ENCODE data around the gene NYAP1. TPM values are rescaled to one million over a fixed set of nuclear protein-coding genes. Genes with fewer than 3 reads are reported as not detected.

Gene NYAP1
- polyA plus RNA-seq, 3 donors, result 1.3 to 1.8 (median 1.4) TPM

DNA sequence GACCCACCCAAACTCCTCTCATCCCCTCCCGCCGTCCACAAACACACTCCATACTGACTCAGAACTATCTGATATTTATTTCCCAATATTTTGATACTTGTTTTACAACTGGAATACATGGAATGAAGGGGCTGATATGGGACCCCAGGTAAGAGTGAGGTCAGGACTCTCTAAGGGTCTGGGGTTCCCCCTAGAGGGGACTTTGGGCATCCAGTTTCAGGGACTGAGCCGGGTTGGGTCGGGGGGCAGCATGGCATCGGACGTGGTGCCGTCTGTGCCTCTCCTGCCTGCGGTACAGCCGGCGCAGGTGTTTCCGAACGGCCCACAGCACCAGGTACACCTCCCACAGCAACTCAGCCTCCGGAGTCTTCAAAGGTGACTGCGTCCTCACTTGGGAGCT lies 27.2 kb upstream of the NYAP1 start:
- no peak for DNase-seq (ENCODE audit: low read depth in 3 of 3, low spot score in 2 of 3)

GRCh38 chr7:100457033-100457432 lies 26.7 kb upstream of the NYAP1 start:
- no peak for DNase-seq (ENCODE audit: low read depth in 3 of 3, low spot score in 2 of 3)

DNA sequence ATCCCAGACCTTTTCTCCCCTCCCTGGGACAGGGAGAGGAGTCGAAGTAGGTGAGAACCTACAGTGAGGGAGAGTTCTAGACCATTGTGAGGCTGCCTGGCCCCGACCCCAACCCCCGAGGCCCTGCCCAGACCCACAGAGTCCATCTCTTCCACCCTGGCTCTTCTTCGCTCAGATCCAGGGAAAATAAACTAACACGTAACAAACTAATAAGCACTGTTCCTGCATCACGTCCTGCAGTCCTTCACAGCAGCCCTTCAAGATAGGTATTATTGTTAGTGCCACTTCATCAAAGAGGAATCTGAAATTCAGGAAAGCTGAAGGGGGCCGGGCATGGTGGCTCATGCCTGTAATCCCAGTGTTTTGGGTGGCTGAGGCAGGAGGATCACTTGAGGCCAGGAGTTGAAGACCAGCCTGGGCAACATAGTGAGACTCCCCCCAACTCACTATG lies 19.5 kb upstream of the NYAP1 start, which contains the start of gene SPACDR:
SPACDR (minus strand) TSS at position 51 of the 451 bp plus-strand sequence. CDS start 235 bp downstream, outside the sequence.
- DNase-seq (ENCODE audit: low read depth in 3 of 3, low spot score in 2 of 3), result no peak

- DNase-seq (ENCODE audit: low read depth in 3 of 3, low spot score in 2 of 3), result no peak
Measured at GRCh38 chr7:100464791-100465190, 18.9 kb upstream of the NYAP1 start.

GRCh38 chr7:100465299-100465698 lies 18.4 kb upstream of the NYAP1 start:
- DNase-seq (ENCODE audit: low read depth in 3 of 3, low spot score in 2 of 3), result no peak

- no peak for DNase-seq (ENCODE audit: low read depth in 3 of 3, low spot score in 2 of 3)
Measured at GRCh38 chr7:100465702-100466311, 17.9 kb upstream of the NYAP1 start.

- no peak for DNase-seq (ENCODE audit: low read depth in 3 of 3, low spot score in 2 of 3)
Measured at GRCh38 chr7:100466653-100467605, 16.8 kb upstream of the NYAP1 start.

GRCh38 chr7:100467638-100468373 lies 15.9 kb upstream of the NYAP1 start:
- no peak for DNase-seq (ENCODE audit: low read depth in 3 of 3, low spot score in 2 of 3)

DNA sequence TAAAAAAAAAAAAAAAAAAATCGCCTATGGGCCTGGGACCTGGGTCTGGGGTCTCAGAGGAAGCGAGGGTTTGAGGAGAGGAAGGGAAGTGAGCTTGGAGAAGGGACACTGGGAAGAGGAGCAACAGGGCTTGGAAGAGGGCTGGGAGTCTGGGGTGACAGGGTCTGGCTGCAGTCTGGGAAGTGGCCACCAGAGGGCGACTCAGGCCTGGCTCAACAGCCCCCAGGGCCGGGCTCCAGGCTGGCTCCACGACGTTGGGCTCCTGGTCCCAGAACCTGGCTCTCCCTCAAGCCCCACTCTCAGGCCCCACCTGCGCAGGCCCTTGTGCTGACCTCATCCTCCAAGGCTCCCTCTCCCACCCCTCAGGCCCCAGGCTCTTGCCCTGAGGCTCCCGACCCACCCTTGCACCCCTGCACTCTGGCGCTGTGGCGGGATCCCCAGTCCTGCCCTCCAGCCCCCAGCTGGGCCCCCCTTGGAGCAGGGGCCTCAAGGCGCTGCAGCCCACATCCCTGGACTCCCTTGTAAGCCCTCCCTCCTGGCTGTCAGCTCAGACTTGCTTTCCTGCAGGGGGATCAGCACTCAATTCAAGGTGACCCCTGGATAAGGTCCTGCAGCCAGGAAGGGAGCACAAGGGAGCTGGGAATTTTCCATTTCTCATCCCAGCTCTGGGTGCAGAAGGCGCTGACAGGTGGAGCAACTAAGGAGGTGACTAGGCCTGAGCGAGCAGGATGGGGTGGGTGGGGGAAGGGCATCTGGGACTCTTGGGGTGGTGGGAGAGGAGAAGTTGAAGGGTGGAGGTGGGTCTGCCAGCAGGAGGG lies 14.3 kb upstream of the NYAP1 start:
- peak in 1 of 3 donors; percentile 60 for DNase-seq (ENCODE audit: low read depth in 3 of 3, low spot score in 2 of 3)

DNA sequence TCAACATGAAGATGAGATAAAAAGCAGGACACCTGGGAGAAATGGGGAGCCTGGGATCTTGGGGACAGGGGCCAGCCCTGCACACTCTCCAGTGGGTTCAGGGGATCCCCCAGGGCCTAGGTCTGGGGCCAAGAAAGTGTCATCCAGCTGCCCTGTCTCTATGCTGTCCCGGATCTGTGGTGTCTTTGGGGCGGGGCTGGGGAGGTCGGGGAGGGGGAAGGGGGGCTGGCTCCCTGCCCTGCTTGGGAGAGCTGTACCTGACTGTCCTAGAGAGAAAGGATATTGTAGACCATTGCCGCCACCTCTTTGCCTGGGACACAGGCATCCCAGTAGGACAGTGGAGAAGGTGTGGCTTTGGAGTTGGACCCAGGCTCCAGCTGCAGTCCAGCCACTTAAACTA lies 12.7 kb upstream of the NYAP1 start:
- DNase-seq (ENCODE audit: low read depth in 3 of 3, low spot score in 2 of 3), result no peak

DNA sequence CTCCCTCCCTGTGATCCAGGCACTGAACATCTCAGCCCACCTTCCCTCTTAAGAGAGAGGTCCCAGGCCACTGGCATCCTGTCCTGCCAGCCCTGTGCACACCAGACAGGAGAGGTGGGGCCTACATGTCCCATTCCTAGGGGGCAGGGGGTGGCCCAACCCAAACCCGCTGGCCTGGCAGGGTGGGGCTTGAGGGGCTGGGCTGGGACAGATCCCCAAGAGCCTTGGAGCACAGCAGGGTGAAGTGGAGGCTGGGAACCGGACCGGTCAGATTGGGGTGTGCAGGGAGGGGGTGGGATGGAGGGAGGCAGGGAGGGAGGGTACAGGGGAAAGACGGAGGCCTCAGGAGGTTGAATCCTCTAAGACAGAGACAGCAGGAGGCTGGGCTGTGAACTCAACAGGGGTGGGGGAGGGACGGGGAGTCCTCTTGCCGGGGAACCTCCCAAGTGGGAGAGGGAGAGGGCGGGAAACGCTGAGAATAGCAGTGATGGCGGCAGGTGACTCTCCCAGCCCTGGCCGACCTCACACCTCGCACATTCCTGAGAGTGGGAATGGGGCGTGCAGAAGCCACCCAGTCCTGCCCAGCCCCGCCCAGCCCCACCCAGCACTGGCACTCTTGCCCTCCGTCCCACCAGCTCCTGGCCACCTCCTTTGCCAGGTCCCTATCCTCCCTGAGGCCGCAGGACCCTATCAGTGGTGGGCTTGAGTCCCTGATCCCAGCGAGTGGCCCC lies 11.4 kb upstream of the NYAP1 start:
- DNase-seq (ENCODE audit: low read depth in 3 of 3, low spot score in 2 of 3), result no peak

- DNase-seq (ENCODE audit: low read depth in 3 of 3, low spot score in 2 of 3), result no peak
Measured at GRCh38 chr7:100472854-100473499, 10.8 kb upstream of the NYAP1 start.

DNA sequence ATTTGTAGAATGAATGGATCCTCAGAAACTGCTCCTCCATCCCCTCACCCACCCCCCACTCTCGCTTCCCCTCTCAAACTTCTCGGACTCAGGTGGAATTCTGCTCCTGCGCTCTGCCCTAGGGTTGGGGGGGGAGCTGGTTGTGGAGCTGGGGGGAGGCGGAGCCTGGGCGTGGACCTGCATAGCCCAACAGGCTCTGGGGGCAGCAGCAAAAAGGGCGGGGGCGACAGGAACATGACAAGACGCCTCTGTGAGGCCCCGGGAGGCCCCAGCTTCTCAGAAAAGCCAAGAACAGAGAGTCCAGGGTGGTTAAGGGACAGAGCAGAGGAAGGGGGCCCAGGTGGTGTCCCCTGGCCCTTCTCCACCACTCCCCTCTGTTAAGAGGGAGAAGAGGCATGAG lies 8.2 kb upstream of the NYAP1 start:
- no peak for DNase-seq (ENCODE audit: low read depth in 3 of 3, low spot score in 2 of 3)

GRCh38 chr7:100476101-100476780 lies 7.5 kb upstream of the NYAP1 start:
- DNase-seq (ENCODE audit: low read depth in 3 of 3, low spot score in 2 of 3), result no peak

DNA sequence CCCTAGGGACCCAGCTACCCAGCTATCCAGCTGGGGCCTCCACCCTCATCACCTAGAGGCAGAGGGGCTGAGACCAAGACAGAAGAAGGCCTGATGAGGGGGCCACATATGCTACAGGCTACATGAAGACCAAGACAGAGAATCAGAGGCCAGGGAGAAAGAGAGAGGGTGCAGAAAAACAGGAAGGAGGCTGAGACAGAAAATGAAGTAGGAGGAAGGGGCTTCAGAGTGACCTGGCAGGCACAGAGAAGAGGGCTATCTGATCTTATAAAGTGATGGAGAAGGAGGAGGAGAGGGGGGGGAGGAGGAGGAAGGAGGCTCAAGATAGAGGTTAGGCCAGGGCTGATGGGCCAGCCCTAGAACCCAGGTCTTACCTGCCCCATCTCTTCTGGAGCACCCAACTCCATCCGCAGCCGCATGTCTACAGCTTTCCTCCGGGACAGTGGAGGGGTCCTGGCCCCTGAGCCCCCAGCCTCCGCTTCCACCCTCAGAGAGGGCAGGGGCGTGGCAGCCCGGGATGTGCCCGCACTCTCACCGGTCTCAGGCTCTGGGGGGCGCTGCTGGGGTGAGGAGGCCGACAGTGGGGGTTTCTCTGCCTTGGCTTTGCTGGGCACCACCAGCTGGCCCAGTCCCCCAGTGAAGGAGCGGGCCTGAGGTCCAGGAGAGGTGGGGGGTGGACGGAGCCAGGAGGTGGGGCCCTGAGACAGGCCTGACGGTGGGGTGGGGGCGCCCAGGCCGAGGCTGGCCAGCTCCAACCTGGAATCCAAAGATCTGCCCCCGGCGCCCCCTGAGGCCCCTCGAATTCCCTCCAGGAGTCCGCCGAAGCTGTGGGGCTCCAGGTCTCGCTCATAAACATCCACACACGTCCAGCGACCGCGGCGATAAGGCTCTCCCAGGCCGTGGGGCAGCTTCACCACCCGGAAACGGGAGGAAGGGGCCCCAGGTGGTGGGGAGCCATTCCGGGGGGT lies 6.5 kb upstream of the NYAP1 start:
- no peak for DNase-seq (ENCODE audit: low read depth in 3 of 3, low spot score in 2 of 3)

DNA sequence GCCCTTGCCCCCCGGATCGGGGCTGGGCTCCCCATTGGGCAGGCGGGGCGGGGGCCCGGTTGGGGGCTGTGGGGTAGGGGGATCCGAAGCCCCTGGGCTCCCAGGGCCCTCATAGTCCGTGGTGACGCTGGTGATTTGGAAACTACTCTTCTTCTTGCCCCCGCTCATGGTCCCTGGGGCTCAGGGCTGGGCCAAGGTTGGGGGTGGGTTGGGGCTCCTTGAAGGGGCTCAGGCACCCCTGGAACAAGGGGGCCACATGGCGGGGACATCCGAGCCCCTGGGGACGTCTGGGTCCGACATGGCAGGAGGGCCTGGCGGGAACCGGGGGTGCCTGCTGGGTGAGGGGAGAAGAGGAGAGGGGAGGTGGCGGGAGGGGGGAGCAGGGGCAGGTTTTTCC lies 5.9 kb upstream of the NYAP1 start:
- DNase-seq (ENCODE audit: low read depth in 3 of 3, low spot score in 2 of 3), result no peak

DNA sequence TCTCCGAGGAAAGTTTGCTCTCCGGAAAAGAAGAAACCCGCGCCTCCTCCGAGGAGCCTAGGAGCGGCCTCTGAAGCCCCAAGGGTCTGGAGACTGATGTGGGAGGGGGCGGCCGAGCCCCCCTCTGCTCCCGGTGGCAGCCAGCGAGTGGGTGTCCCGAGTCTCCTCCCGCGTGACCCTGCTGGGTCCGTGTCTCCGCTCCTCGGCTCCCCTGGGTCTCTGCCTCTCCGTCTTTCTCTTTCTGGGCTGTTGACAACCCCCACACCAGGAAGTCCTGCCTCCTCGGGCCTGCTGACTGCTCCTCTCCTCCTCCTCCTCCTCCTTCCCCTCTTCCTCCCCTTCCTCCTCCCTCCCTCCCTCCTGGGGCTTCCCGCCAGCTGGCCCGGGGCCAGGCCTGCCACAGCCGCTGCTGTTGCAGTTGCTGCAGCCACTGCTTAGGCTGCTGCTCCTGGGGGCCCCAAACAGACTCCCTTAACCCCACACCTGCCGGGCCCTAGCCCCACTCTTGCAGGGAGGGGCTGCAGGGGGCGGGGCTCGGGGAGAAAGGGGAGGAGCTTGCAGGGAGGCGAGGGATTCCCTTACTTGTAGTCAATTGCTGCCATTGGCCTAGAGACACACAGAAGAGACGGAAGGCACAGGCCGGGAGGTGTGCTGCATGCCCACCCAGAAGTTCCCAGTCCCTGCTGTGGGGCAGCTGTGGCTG lies 4.6 kb upstream of the NYAP1 start, which contains the start of gene TSC22D4:
TSC22D4 (minus strand) TSS at position 257 of the 703 bp plus-strand sequence. CDS start 1,176 bp downstream, outside the sequence.
- DNase-seq (ENCODE audit: low read depth in 3 of 3, low spot score in 2 of 3), result peak; percentile 80 to 86 (median 84)

Measured in right renal cortex interstitium (tissue), 3 donors.